Measurements from ENCODE around the gene STARD3NL. TPM values are rescaled to one million over a fixed set of nuclear protein-coding genes. Genes with fewer than 3 reads are reported as not detected.

STARD3NL gene
- total and polyA plus RNA-seq, 2 of the 13 experiments (the other 11 are each of a cell fraction or from before 2014, with no cell fraction given) = 37.3 to 42.3 TPM

GRCh38 chr7:38217672-38218071 lies 39.6 kb downstream of the STARD3NL start:
- intact Hi-C loops (cut with micrococcal nuclease; ENCODE audit: unreplicated experiment) (no loop called here), in situ Hi-C loops (cut with HindIII; ENCODE audit: extremely low pct_ligation_motif_present, low pct_unique_long_range_greater_than_20kb) (no loop called here)
- POLR2A ChIA-PET = no interaction called here
- FAIRE-seq (no peak), ATAC-seq (no peak), DNase-seq (ENCODE audit: low spot score) (no peak)
- CTCF ChIA-PET (ENCODE audit: low intra/inter-chr PET ratio, low total read pairs) = no interaction called here
- H3K9ac ChIP-seq (ENCODE audit: insufficient read depth, low read depth, low read length) = no peak overlapping the region
- 100% methylated on average over 2 of the region's 2 CpGs for WGBS (ENCODE audit: low lambda C conversion rate)
- no peak overlapping the region for H2AFZ ChIP-seq (ENCODE audit: low read length)
- no peak overlapping the region for H3K4me3 ChIP-seq (replicated peaks in 1 of 3; ENCODE audit: insufficient read depth in 1 of 3, low read depth in 2 of 3, low read length in 3 of 3)
- no peaks in the 10 kb centered on the region for H4K20me1 ChIP-seq (ENCODE audit: insufficient read depth, low read length)
- H3K9me3 ChIP-seq (ENCODE audit: low read length) = no peaks in the 10 kb centered on the region
- peaks cover 6% of the 10 kb centered on the region; the same call in 1 of the 2 replicates for H3K4me1 ChIP-seq (ENCODE audit: insufficient read depth, low read length)
- H3K27me3 ChIP-seq (ENCODE audit: control insufficient read depth in 1 of 2, insufficient read depth in 2 of 2, low read length in 2 of 2) = no peaks in the 10 kb centered on the region
- H3K79me2 ChIP-seq (ENCODE audit: insufficient read depth, low read length) = no peaks in the 10 kb centered on the region
- no peak overlapping the region for H3K27ac ChIP-seq (ENCODE audit: extremely low read length, insufficient read depth, low read length)
- H3K36me3 ChIP-seq (replicated peaks in 1 of 2; ENCODE audit: control insufficient read depth in 1 of 2, insufficient read depth in 2 of 2, low read length in 2 of 2) = peaks cover 9 to 40% of the 10 kb centered on the region in 2 experiments
- BruUV-seq (replicated peaks) = no TSS peak
- H3K4me2 ChIP-seq (ENCODE audit: low read depth, low read length) = no peak overlapping the region
- TF ChIP-seq CBFB (CRISPR knock-in tag; IDR thresholded peaks at IDR 0.05) (no peak), DMAP1 (CRISPR knock-in tag; IDR thresholded peaks at IDR 0.05) (no peak), EEA1 (CRISPR knock-in tag; IDR thresholded peaks at IDR 0.05; ENCODE audit: borderline replicate concordance) (no peak), ZNF234 (CRISPR knock-in tag; conservative IDR thresholded peaks at IDR 0.05) (no peak), ARHGAP35 (CRISPR knock-in tag; IDR thresholded peaks at IDR 0.05; ENCODE audit: borderline replicate concordance) (no peak), ZNF775 (CRISPR knock-in tag; IDR thresholded peaks at IDR 0.05; ENCODE audit: borderline replicate concordance) (no peak), NFE2 (CRISPR knock-in tag; IDR thresholded peaks at IDR 0.05) (no peak), IRF2 (CRISPR knock-in tag; IDR thresholded peaks at IDR 0.05) (no peak), ZNF235 (CRISPR knock-in tag; IDR thresholded peaks at IDR 0.05; ENCODE audit: borderline replicate concordance) (no peak), ZNF318 (CRISPR knock-in tag; IDR thresholded peaks at IDR 0.05) (no peak), MXI1 (IDR thresholded peaks at IDR 0.05; ENCODE audit: borderline replicate concordance, low read depth, low read length) (no peak), ZKSCAN1 (IDR thresholded peaks at IDR 0.05; ENCODE audit: low read length) (no peak), TCF7 (IDR thresholded peaks at IDR 0.05; ENCODE audit: low read depth) (no peak), ZNF580 (CRISPR knock-in tag; IDR thresholded peaks at IDR 0.05; ENCODE audit: borderline replicate concordance, low read depth) (no peak), CHCHD3 (CRISPR knock-in tag; IDR thresholded peaks at IDR 0.05) (no peak), ZNF441 (CRISPR knock-in tag; IDR thresholded peaks at IDR 0.05; ENCODE audit: borderline replicate concordance) (no peak), ZNF251 (CRISPR knock-in tag; IDR thresholded peaks at IDR 0.05) (no peak), SALL2 (CRISPR knock-in tag; IDR thresholded peaks at IDR 0.05) (no peak)
